HG03439 (cell line): ENCODE results near the gene PHLDA1.

Experiments used
- ATAC-seq: cut with Tn5 transposase; IDR thresholded peaks from one replicate; pipeline ENCODE4 v1.9.1; 2021; ENCODE audit warnings: mild to moderate bottlenecking, moderate library complexity; ENCODE audit not compliant: unreplicated experiment

The PHLDA1 gene

DNA sequence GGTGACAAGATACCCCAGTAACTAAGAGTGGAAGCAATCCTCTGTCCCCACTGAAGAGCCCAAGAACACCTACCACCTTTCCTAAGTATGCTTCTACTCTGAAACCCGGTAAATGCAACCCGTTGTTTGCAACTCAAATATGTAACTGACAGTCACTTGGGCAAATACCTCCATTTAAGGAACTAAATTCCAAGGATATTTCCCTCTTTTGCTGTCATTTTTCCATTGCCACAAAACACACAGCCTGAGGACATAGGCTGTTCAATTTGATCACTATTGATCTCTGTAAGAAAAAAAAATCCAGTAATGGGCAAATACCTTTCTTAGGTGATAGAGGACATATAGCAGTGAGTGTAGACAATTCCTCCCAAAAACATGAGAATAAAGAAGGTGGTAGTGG, 6.6 kb upstream of the PHLDA1 start:
- no peak for ATAC-seq

DNA sequence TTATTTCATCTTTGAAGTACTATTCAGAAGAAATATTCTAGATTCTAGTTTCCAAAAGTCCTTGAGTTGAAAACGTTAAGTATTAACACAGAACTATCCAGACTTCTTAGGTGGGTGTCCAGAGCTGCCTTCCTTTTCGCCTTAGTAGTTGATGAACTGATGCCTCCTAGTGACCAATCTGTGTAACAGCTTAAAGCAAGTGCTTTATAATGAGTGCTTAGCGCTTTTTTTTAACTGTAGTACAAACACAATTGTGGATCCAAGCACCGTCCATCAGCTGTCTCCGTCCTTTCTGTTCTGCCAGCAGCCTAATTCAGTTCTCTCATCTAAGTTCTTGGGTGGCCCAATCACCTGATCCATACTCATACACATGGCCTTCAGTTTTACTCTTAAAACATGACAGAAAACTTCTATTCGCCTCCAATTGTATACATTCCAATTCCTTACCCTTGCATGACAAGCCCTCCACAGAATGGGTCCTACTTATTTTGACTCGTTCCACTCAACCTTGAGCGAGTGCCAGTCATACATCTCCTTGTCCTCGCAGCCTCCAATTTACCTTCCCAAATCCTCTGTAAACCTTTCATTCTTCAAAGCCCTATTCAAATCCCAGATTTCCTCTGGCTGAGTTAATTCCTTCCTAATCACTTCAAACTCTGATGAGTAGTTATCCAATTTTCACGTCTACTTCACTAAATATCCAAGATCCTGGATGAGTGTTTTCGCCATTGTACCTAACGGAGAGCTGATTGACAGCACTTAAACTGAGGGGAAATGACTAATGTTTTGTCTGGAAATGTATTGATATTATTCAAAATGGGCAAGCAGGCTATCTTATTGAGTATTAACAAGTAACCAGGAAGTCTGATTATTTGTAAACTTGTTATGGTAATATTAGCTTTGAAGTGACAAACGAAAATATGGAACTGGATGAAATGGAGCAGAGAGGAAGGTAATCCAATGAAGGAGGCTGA, 5.8 kb upstream of the PHLDA1 start:
- ATAC-seq, result peak; percentile 61

DNA sequence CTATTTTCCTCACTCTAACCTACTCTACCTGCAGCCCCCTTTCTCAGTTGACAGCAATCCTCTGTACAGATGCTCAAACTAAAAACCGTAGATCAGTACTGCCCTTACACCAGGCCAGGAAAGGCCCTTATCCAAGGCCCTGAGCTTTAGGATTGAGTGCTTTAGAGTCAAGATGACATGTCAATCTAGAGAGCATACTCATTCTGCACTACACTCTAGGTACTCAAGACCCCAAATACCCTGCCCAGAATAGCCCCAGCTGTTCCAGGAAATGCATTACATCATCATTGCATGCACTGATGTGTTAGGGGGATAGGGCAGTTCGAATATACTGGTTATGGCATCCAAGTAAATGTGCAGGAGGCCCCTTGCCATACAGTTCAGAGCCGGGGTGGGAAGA, 3.5 kb upstream of the PHLDA1 start:
- ATAC-seq, result no peak

DNA sequence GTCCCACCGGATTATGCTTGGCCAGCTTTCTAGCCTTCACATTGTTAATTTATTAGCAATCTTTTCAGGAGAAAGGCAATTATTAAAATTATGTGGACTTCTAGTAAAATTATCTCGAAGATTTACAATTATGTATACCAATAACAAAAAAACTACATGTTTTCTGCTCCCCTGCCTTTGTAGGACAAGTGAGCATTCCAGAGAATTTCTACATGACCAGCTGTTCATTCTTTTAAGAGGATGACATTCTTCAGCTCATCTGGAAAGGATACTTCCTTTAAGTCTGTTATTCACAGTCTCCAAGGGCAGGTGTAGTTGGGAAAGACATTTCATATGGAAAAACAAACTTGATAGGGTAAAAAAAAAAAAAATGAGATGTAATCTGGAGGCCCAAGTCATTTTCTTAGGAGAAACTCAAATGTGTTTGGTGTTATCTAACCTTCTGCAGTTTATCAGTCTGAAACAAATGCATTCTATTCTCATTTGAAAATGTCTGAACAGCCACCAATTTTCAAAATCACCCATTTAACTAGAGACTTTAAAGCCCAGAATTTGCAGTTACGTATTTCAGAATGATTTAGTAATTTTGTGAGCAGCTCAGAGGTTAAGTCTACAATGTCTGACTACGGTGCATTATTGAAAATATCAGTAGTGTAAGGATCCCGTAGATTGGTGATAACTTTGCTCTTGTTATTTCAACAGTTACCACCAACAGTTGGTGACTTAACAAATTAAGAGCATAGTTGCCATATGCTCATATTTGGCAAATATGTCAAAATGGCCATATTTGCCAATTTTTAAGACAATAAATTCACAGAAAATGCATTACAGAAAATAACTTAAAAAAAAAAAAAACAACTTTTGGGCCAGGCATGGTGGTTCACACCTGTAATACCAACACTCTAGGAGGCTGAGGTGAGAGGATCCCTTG, 1.8 kb upstream of the PHLDA1 start:
- ATAC-seq, result no peak

GRCh38 chr12:76032043-76032981, 736 bp upstream of the PHLDA1 start:
- ATAC-seq, result peak; percentile 41

GRCh38 chr12:76031081-76031413, 529 bp downstream of the PHLDA1 start:
- peak; percentile 7 for ATAC-seq

DNA sequence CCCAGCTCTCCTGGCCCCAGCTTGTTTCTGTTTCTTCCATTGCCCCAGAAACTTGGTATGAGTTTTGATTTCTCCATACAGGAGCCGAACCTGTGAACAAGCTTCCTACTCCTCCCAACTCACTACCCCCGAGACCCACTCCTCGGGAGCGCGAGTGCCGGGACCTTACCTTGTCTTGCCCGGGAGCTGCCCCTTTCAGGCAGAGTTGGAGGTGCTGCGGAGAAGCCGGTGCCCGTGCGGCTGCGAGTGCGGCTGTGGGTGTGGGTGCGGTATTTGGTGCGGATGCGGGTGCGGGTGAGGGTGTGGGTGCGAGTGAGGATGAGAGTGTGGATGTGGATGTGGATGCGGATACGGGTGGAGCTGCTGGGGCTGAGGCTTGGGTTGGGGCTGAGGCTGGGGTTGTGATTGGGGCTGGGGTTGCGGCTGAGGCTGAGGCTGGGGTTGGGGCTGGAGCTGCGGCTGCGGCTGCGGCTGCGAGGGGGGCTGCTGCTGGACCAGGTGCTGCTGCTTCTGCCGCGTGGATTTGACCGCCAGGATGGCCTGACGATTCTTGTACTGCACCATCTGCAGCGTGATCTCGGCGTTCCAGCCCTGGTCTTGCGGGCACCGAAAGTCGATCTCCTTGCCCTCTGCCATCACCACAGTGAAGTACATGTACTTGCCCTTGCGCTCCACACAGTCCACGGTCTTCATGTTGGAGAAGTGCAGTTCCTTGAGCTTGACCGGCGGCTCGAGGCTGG, 1.1 kb downstream of the PHLDA1 start:
- no peak for ATAC-seq

GRCh38 chr12:76029982-76030340, 1.6 kb downstream of the PHLDA1 start:
- no peak for ATAC-seq

DNA sequence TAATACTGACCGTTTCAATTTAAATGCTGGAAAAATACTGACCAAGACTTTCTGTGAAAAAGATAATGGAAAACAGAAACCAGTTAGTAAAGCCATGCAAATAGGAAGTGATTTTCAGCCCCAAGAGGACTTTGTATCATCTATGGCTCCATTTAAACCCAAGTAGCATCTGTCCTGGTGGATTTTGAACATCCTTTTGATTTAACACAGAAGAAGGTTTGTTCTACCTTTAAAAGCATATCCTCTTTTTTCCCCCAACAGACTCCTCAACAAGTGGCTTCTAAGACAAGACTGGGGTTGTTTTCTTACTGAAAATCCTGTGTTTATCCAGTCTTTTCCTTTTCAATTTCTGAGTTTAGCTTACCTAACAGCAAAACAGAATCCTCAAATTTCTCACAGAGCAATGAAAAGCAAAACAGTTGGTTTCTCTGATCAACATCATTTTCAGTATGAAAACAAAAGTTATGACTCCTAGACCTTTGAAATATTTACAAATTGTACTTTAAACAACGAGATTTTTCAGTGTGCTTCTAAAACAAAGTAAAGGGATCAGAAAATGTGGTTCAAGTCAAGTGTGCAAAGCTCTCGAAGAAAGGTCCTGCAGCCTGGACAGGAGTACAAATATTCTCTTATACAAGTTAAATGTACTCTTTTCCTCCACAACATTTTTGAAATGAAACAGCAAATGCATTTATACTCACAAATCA, 2.9 kb downstream of the PHLDA1 start:
- no peak for ATAC-seq

DNA sequence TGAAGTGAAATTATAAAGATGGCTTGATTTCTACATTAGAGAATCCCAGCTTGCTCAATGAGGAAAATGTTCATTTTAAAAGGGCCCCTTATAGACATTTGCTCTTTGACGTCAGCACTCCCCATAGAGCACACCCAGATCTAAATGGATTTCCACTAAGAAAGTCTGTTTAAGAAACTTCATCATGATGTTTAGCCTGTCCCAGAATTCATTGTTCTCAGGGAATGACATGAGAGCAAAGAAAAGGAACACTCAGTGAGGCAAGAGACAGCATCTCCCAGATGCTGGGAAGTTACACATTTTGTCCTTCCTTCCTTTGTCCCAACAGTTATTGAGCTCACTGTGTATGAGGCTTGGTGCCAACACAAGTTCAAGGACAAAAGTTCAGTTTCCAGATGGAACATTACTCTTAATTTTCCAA, 4.9 kb downstream of the PHLDA1 start:
- no peak for ATAC-seq

DNA sequence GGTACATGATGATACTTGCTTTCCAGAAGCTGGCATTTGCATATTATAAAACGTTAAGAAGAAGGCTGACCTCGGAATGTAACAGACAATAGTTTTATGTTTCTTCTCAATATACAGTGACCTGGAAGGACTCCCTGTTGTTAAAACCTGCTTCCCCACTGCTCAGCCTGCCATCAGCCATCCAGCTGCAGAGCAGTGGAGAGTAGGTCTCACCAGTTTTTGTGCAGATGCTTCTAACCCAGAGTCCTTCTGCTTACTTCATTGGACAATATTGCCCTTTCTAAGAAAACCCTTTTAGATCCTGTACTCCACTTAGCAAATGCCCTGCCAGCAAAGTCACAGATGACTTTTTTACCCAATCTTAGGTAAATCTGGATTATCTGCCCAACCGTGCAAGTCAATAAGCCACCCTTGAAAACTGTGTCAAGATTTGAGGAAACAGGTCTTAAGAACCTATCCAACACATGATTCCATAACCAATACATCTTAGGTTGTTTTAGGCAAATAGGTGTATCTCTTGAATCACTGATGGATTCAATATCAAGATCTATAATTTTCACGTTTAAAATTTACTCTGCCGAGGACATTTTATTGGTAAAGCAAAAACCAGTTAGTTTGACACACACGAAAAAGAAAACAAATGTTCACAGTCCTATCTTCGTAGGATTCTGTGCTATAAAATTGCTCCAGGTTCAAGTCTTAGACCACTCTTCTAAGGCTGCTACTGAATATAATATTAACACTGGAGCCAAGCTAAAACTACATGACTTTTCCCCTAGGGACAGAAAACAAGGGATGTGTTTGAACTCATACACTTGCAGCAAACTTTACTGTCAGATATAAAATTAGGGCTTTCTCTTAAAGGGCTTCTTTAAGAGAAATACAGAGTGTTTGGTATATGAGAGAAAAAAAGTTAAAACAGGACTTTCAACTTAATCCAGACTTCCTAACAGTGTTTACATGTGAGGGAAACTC, 5.7 kb downstream of the PHLDA1 start:
- no peak for ATAC-seq

DNA sequence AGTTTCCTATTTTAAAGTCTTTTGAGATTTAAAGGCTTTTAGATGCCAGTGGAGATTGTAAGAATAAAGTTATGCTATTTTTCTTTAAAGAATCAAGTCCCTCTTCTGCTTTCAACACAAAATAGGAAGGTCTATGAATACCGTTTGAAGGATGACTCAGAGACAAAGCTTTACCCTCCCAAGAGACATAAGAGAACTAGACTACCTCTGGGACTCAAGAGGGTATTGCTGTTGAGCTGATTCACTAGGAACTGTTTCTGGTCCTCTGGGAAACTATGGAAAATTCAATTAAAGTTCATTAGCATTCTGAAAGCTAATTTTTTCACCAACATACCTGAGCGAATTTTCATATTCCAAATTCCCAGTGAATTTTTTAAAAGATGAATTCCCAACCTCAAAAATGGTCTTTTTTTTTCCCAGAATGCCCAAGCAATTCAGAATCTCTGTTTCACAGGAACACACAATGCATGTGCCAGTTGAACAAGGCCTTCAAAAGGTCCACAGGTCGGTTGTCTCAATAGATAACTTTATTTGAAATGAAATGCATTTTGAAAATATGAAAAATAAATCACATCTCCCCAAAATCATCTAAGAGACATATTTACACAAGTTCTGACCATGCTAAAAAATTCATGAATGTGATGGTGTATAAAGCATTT, 6.5 kb downstream of the PHLDA1 start:
- no peak for ATAC-seq

DNA sequence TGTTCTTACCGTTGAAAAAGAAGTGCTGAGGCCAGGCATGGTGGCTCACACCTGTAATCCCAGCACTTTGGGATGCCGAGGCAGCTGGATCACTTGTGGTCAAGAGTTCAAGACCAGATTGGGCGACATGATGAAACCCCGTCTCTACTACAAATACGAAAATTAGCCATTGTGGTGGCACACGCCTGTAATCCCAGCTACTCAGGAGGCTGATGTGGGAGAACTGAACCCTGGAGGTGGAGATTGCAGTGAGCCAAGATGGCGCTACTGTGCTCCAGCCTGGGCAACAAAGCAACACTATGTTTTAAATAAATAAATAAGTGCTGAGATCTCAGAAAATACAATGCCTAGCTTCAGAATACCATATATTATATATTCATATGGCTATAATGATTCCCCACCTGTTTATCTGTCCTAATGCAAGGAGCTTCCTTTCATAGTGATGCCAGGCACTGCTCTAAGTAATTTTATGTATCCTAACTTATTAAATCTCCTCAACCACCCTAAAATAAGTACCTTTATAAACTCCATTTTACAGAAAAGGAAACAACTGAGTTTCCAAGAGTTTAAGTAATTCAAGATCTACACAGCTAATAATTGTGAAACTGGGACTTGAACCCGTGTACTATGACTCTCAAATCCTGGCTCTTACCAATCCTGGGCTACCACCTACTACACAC, 7.3 kb downstream of the PHLDA1 start:
- ATAC-seq, result no peak

DNA sequence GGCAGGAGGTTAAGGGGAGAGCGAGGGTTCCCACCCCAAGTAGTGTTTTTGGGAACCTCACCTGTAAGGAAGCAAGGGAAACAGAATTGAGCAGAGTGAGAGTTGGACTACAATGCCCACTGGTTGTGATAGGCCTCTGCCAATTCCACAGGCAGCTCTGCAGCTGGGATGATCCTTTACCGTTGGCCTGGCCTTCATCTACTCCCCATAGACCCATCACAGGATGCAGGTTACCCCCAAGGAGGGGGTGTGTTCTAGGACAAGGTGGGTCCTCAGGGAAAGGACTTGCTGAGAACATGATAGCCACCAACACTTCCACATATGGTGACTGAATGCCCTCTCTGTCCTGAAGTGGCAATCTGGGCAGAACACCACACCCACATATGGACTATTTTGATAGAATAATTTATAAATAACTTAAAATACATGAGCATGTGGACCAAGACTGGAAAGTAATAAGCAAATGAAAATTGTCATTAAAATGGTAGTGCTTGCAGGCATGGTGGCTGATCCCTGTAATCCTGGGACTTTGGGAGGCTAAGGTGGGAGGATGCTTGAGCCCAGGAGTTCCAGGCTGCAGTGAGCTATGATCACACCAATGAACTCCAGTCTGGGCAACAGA, 8.4 kb downstream of the PHLDA1 start:
- no peak for ATAC-seq

DNA sequence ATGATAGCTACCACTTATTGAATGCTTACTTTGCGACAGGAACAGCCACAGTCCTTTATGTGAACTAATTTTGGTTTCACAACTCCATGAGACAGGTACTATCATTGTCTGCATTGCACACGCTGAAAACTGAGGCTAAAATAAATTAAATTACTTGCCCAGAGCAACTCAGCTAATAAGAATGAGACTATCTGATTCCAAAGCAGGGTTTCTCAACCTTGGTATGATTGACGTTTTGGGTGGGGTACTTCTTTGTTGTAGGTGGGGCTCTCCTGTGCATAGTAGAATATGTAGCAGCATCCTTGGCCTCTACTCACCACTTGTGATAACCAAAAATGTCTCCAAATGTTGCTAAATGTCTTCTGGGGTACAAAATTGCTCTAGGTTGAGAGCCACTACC, 9.1 kb downstream of the PHLDA1 start:
- ATAC-seq, result no peak

- ATAC-seq, result no peak
Measured at GRCh38 chr12:76020731-76021672, 10.6 kb downstream of the PHLDA1 start.
